HEK293 (cell line): Measurements from ENCODE around the gene CALML3.

ENCODE experiments used
- CTCF ChIA-PET: fragments of 350-600 bp; formaldehyde crosslinking; extraction: SDS; loops from one replicate; lab custom pipeline; 2021; ENCODE audit warnings: antibody characterized with exemption; lab: Yijun Ruan, JAX
- POLR2A ChIA-PET: fragments of 300-600 bp; formaldehyde crosslinking; extraction: SDS; loops from one replicate; lab custom pipeline; 2020; ENCODE audit warnings: antibody characterized with exemption, inconsistent platforms; lab: Yijun Ruan, JAX
- H3K27ac ChIP-seq: fragments of 200-500 bp; sonication (Bioruptor generic); 2 replicates; pipeline ENCODE4 v1.5.1; 2014; ENCODE audit warnings: low read depth, low read length, control low read depth, inconsistent platforms; ENCODE audit errors: extremely low read depth
- H3K36me3 ChIP-seq, 2 experiments: fragments of 200-500 bp in 1 of 2; sonication (Bioruptor generic) in 1 of 2; 1 replicate in 1 of 2; 2 replicates in 1 of 2; pipeline ENCODE4 v1.5.1; 2014 to 2017; ENCODE audit warnings: inconsistent platforms in 2 of 2, low read length in 2 of 2; ENCODE audit not compliant: control insufficient read depth in 2 of 2, insufficient read depth in 1 of 2
- H3K4me1 ChIP-seq: fragments of 200-500 bp; sonication (Bioruptor generic); 2 replicates; pipeline ENCODE4 v1.5.1; 2014; ENCODE audit warnings: mild to moderate bottlenecking, low read length, inconsistent platforms; ENCODE audit not compliant: control insufficient read depth, insufficient read depth
- H3K4me3 ChIP-seq: 2 replicates; pipeline ENCODE4 v1.5.1; 2011; ENCODE audit warnings: low read depth, mild to moderate bottlenecking, control low read depth, low read length, moderate library complexity
- H3K9me3 ChIP-seq: fragments of 200-500 bp; sonication (Bioruptor generic); 2 replicates; pipeline ENCODE4 v1.5.1; 2014; ENCODE audit warnings: low read depth, low read length, inconsistent platforms; ENCODE audit not compliant: control insufficient read depth, insufficient read depth
- HOXC10 ChIP-seq: sonication (generic); formaldehyde crosslinking; IDR thresholded peaks from 2 replicates; pipeline ENCODE4 v1.8.1; 2023; ENCODE audit warnings: mild to moderate bottlenecking, missing genetic modification reagents
- KLF8 ChIP-seq: fragments of 450-650 bp; formaldehyde crosslinking; IDR thresholded peaks from 2 replicates; pipeline ENCODE4 v1.5.1; 2016; ENCODE audit warnings: missing biosample characterization, missing genetic modification characterization
- MEIS1 ChIP-seq: sonication (generic); formaldehyde crosslinking; IDR thresholded peaks from 2 replicates; pipeline ENCODE4 v1.8.1; 2022; ENCODE audit warnings: missing genetic modification reagents, mild to moderate bottlenecking, borderline replicate concordance
- MZF1 ChIP-seq: fragments of 450-650 bp; formaldehyde crosslinking; IDR thresholded peaks from 2 replicates; pipeline ENCODE4 v1.5.1; 2017; ENCODE audit warnings: missing biosample characterization, missing genetic modification characterization, borderline replicate concordance
- SP2 ChIP-seq: fragments of 450-650 bp; formaldehyde crosslinking; IDR thresholded peaks from 2 replicates; pipeline ENCODE4 v1.5.1; 2016; ENCODE audit warnings: missing biosample characterization, missing genetic modification characterization
- SP7 ChIP-seq: fragments of 450-650 bp; formaldehyde crosslinking; IDR thresholded peaks from 2 replicates; pipeline ENCODE4 v1.5.1; 2016; ENCODE audit warnings: missing biosample characterization, missing genetic modification characterization
- ZNF133 ChIP-seq: fragments of 450-650 bp; formaldehyde crosslinking; IDR thresholded peaks from 2 replicates; pipeline ENCODE4 v1.5.1; 2016; ENCODE audit warnings: missing biosample characterization, missing genetic modification characterization
- ZNF138 ChIP-seq: fragments of 450-650 bp; formaldehyde crosslinking; IDR thresholded peaks from 2 replicates; pipeline ENCODE4 v1.5.1; 2016; ENCODE audit warnings: missing biosample characterization, missing genetic modification characterization, borderline replicate concordance
- ZNF19 ChIP-seq: fragments of 450-650 bp; formaldehyde crosslinking; IDR thresholded peaks from 2 replicates; pipeline ENCODE4; 2016; ENCODE audit warnings: missing biosample characterization, missing genetic modification characterization, low read depth
- ZNF274 ChIP-seq, 2 experiments: fragments of 200-500 bp in 1 of 2; fragments of 450-650 bp in 1 of 2; sonication (Bioruptor generic) in 1 of 2; formaldehyde crosslinking in 1 of 2; IDR thresholded peaks; 2 replicates each; pipeline versions ENCODE4 v1.5.1 to v1.6.1; 2014 to 2016; ENCODE audit warnings: borderline replicate concordance in 1 of 2, inconsistent platforms in 1 of 2, low read length in 1 of 2, missing biosample characterization in 1 of 2, missing genetic modification characterization in 1 of 2
- ZNF335 ChIP-seq: fragments of 450-650 bp; formaldehyde crosslinking; conservative IDR thresholded peaks from 2 replicates; pipeline ENCODE4 v1.5.1; 2016; ENCODE audit warnings: missing biosample characterization, missing genetic modification characterization
- ZNF488 ChIP-seq: fragments of 450-650 bp; formaldehyde crosslinking; IDR thresholded peaks from 2 replicates; pipeline ENCODE4 v1.5.1; 2016; ENCODE audit warnings: missing biosample characterization, missing genetic modification characterization
- ZNF514 ChIP-seq: fragments of 450-650 bp; formaldehyde crosslinking; IDR thresholded peaks from 2 replicates; pipeline ENCODE4 v1.5.1; 2016; ENCODE audit warnings: missing biosample characterization, missing genetic modification characterization
- ZNF558 ChIP-seq: fragments of 450-650 bp; formaldehyde crosslinking; IDR thresholded peaks from 2 replicates; pipeline ENCODE4 v1.5.1; 2016; ENCODE audit warnings: missing biosample characterization, missing genetic modification characterization
- ZNF580 ChIP-seq: fragments of 450-650 bp; formaldehyde crosslinking; IDR thresholded peaks from 2 replicates; pipeline ENCODE4 v1.5.1; 2016; ENCODE audit warnings: missing biosample characterization, missing genetic modification characterization
- TF ChIP-seq, protein P1 (sequence below): fragments of 450-650 bp; formaldehyde crosslinking; IDR thresholded peaks from 2 replicates; pipeline ENCODE4 v1.5.1; 2017; ENCODE audit warnings: missing biosample characterization, missing genetic modification characterization
- TF ChIP-seq, protein P2 (sequence below): fragments of 450-650 bp; formaldehyde crosslinking; IDR thresholded peaks from 2 replicates; pipeline ENCODE4 v1.5.1; 2017; ENCODE audit warnings: missing biosample characterization, missing genetic modification characterization
- TF ChIP-seq, protein P3 (sequence below): fragments of 450-650 bp; formaldehyde crosslinking; IDR thresholded peaks from 2 replicates; pipeline ENCODE4 v1.5.1; 2017; ENCODE audit warnings: missing biosample characterization, missing genetic modification characterization

Gene CALML3

GRCh38 chr10:5561704-5562645, 37.2 kb downstream of the CALML3 start:
- ChIA-PET POLR2A (no interaction called here), CTCF (no interaction called here)
- no peak overlapping the region for H3K27ac ChIP-seq
- TF ChIP-seq ZNF133 (no peak), ZNF514 (tag by site-specific recombination) (no peak), ZNF335 (no peak), ZNF138 (tag by site-specific recombination) (no peak), HOXC10 (CRISPR knock-in tag) (no peak), ZNF558 (no peak), ZNF488 (tag by site-specific recombination) (no peak), ZNF19 (tag by site-specific recombination) (no peak), KLF8 (tag by site-specific recombination) (no peak), MEIS1 (CRISPR knock-in tag) (no peak), SP7 (no peak), SP2 (tag by site-specific recombination) (no peak), ZNF274 (IDR thresholded peaks at IDR 0.05; ENCODE audit: low read length) (no peak), ZNF274 (tag by site-specific recombination; IDR thresholded peaks at IDR 0.05; ENCODE audit: borderline replicate concordance) (no peak)
- TF ChIP-seq, protein P1, sequence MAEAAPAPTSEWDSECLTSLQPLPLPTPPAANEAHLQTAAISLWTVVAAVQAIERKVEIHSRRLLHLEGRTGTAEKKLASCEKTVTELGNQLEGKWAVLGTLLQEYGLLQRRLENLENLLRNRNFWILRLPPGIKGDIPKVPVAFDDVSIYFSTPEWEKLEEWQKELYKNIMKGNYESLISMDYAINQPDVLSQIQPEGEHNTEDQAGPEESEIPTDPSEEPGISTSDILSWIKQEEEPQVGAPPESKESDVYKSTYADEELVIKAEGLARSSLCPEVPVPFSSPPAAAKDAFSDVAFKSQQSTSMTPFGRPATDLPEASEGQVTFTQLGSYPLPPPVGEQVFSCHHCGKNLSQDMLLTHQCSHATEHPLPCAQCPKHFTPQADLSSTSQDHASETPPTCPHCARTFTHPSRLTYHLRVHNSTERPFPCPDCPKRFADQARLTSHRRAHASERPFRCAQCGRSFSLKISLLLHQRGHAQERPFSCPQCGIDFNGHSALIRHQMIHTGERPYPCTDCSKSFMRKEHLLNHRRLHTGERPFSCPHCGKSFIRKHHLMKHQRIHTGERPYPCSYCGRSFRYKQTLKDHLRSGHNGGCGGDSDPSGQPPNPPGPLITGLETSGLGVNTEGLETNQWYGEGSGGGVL = no peak
- TF ChIP-seq, protein P2, sequence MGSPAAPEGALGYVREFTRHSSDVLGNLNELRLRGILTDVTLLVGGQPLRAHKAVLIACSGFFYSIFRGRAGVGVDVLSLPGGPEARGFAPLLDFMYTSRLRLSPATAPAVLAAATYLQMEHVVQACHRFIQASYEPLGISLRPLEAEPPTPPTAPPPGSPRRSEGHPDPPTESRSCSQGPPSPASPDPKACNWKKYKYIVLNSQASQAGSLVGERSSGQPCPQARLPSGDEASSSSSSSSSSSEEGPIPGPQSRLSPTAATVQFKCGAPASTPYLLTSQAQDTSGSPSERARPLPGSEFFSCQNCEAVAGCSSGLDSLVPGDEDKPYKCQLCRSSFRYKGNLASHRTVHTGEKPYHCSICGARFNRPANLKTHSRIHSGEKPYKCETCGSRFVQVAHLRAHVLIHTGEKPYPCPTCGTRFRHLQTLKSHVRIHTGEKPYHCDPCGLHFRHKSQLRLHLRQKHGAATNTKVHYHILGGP = no peak
- no peaks in the 10 kb centered on the region for H3K9me3 ChIP-seq
- H3K4me3 ChIP-seq = no peak overlapping the region
- no peaks in the 10 kb centered on the region for H3K36me3 ChIP-seq
- H3K4me1 ChIP-seq = peaks cover 12% of the 10 kb centered on the region

DNA sequence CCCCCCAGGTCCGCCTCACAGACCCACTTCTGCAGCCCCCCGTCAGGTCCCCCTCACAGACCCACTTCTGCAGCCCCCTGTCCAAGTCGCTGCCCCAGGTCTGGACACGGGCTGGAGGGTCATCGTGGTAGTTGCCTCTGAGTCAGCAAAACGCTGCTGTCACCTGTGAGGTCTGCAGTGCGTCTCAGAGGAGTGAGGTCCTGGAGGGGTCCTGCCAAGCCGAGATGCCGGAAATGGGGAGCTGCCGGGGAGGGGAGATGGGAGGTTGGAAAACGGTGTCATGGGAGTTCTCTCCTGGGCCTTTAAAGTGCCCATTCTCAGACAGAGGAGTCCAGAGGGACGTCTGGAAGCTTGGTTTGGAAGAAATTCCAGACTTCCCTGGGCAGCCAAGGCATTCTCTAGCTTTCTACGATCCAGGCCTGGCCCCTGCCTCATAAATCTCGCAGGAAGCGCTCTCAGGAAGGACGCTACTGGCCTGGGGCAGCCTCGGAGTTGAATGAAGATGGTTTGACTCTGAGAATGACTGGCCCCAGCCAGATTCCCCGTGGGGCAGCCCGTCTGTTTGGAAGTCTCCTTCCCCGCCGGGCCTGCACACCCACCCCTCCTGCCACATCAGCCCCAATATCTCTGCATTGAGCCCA, 38.7 kb downstream of the CALML3 start:
- H3K4me3 ChIP-seq = no peak overlapping the region
- POLR2A ChIA-PET = interaction anchor here (0.6 kb wide), 1 partner anchor 75 kb away, joined by 4 read pairs; no protein-coding TSS in a partner anchor
- TF ChIP-seq, protein P3, sequence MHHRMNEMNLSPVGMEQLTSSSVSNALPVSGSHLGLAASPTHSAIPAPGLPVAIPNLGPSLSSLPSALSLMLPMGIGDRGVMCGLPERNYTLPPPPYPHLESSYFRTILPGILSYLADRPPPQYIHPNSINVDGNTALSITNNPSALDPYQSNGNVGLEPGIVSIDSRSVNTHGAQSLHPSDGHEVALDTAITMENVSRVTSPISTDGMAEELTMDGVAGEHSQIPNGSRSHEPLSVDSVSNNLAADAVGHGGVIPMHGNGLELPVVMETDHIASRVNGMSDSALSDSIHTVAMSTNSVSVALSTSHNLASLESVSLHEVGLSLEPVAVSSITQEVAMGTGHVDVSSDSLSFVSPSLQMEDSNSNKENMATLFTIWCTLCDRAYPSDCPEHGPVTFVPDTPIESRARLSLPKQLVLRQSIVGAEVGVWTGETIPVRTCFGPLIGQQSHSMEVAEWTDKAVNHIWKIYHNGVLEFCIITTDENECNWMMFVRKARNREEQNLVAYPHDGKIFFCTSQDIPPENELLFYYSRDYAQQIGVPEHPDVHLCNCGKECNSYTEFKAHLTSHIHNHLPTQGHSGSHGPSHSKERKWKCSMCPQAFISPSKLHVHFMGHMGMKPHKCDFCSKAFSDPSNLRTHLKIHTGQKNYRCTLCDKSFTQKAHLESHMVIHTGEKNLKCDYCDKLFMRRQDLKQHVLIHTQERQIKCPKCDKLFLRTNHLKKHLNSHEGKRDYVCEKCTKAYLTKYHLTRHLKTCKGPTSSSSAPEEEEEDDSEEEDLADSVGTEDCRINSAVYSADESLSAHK (tag by site-specific recombination) = no peak
- TF ChIP-seq ZNF580 (tag by site-specific recombination) = no peak
- no peak for TF ChIP-seq SP7
- TF ChIP-seq MZF1 = no peak

More for the DNA sequence above, 38.7 kb downstream of the CALML3 start:
- Histone ChIP-seq H3K36me3 (no peaks in the 10 kb centered on the region), H3K27ac (no peak overlapping the region), H3K4me1 (peaks cover 12% of the 10 kb centered on the region), H3K9me3 (no peaks in the 10 kb centered on the region)
- CTCF ChIA-PET = interaction anchor here (0.6 kb wide), 1 partner anchor 9 kb away, joined by 3 read pairs; no protein-coding TSS in a partner anchor
